GM21528 (cell line): ENCODE results near the gene KMT5B.

Source experiments
- ATAC-seq: cut with Tn5 transposase; IDR thresholded peaks from one replicate; pipeline ENCODE4 v1.9.1; 2021; ENCODE audit warnings: mild to moderate bottlenecking, moderate library complexity; ENCODE audit not compliant: unreplicated experiment, low FRiP score

The KMT5B gene

DNA sequence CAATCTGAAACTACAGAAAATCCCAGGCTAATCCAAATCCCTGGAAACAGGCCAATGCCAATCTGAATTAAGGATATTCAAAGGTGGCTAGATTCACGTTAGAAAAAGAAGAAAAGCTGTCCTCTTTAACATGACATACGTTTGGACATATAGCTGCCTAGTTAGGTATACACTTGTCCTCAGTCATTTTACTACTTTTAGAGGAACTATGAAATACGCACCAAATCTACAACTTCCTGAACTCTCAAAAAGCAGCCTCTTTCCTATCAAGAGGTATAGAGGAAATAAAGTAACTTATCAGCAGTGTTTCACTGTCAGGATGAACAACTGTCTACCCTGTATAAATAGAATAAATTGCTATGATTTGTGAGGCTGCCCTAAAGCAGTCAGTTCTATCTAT lies 24.0 kb downstream of the KMT5B start:
- ATAC-seq, result no peak

DNA sequence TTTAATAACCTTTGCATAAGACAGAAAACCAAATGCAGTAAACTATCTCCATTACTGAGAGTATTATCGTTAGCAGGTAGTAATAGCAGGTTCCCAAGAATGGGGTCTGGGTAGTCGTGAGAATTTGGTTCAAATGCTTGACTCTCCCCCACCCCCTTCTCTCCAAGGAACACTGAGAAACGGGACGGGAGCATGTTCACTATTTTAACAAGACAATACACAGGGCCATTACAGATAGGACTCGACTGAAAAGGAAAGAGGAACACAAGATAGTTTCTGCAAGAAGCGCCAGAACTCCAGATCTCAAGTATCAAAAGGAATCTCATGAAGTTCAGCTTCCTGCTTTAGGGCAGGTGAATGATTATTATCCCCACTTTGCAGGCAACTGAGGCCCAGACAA lies 27.0 kb downstream of the KMT5B start:
- ATAC-seq, result no peak

DNA sequence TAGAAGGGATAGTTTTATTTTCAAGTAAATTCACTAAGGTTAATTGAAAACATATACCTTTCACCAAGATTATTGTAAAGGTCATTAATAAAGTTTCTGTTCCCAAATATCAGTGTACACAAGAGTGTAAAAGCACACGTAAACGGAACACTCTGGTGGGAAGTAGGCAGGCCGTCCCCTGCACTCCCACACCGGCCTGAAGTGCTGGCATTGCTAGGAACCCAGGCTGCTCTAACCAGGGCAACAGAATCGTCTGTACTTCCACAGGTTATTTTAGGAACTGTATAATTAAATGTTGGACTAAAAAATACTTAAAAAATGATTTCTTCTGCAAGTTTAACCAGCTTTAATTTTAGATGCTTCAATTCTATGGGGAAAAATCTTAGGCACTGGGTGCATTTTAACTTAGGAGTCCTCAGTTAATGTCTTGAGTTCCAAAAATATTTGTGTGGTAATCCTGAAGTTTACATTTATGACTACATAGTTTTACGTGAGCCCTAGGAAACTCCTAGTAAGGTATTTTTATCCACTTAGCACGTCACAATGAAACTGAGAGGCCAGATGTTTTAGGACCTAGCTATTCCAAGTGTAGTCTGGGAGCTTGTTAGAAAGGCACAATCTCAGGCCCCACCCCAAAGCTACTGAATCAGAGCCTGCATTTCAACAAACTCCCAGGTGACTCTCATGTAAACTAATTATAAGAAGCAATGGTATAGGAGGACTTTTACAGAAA lies 31.2 kb downstream of the KMT5B start:
- no peak for ATAC-seq

DNA sequence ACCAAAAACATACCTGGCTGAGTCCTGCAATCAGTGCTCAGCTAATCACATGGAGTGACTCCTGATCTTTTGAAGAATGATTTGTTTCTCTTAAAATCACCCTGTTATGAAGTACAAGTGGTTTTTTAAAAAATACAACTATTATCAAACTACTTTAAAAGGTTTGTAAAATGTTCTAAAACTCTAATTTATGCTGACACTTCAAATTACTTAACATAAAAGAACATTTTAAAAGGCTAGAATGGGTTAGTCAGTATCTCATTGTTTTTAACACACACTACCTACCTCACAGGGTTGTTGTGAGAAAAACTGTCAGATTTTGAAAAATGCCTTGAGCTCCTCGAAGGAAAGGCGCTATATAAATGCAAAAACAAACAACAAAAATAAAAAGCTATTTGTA lies 33.2 kb downstream of the KMT5B start:
- no peak for ATAC-seq

DNA sequence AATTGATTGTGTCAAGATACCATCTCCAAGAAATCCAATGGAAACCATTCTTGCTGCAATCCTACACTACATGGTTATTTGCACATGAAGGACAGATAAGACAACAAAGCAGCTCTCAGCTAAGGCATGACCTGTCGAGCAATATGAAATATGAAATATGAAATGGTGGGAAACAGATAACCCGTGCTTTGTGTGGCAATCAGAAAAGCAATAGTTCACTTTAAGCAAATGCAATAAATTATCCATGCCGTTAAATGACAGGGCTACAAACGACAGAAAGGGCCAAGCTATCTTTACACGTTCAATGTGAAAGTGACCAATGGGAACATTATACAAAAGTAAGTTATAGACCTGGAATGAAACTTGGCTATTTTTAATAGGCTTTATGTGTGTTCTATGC lies 35.2 kb downstream of the KMT5B start:
- ATAC-seq, result no peak

DNA sequence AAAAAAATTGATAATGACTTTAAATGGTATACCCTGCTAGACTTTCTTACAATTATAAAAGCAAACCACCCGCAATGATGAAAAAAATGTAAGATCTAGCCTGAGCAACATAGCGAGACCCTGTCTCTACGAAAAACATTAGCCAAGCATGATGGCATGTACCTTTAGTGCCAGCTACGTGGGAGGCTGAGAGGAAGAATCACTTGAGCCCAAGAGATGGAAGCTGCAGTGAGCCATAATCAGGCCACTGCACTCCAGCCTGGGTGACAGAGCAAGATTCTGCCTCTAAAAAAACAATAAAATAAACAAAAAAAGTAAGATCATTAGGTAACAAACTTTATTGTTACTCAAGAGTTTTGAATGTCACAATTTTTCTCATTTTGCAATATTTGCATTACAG lies 39.2 kb downstream of the KMT5B start:
- no peak for ATAC-seq

DNA sequence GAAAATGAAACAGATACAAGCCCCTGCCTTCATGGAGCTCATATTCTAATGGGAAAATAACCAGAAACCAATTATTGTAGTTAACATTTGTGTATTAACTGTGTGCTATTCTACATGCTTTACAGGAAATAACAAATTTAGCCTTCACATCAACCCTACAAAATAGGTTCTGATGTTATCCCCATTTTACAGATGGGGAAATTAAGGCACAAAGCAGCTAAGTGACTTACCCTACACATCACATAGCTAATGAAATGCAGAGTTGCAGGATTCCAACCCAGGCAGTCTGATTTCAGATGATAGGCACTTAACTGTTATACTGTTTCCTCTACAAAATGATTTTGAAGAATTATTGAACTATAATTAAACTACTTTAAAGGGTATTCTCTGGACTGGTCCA lies 43.7 kb downstream of the KMT5B start:
- ATAC-seq, result no peak

DNA sequence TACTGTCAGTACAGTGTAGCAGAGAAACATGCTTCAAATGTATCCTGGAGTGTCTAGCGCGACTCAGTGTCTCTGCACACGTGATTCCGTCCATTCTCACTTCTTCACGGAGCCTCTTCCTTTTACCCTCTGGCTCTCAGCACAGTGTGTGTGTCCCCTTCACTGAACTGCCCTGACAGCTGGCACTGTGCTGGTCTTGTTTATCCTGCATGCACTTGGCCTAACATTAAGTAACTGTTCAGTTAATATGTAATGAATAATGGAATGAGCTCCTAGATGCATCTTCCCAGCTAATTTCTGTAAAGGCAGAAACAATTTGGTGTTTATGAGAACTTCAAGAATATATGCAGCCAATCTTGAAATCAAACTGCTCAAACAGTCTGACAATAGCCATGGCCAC lies 44.4 kb downstream of the KMT5B start:
- ATAC-seq, result no peak

DNA sequence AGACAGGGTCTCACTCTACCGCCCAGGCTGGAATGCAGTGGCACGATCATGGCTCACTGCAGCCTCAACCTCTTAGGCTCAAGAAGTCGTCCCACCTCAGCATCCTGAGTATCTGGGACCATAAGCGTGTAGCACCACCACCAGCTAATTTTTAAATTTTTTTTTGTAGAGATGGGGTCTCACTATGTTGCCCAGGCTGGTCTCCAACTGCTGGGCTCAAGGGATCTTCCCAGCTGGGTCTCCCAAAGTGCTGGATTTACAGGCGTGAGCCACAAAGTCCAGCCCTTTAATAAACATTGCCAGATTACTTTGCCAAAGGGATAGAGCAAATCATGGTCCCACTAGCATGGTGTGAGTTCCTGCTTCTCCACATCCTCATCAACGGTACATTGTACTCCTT lies 45.6 kb downstream of the KMT5B start:
- no peak for ATAC-seq

DNA sequence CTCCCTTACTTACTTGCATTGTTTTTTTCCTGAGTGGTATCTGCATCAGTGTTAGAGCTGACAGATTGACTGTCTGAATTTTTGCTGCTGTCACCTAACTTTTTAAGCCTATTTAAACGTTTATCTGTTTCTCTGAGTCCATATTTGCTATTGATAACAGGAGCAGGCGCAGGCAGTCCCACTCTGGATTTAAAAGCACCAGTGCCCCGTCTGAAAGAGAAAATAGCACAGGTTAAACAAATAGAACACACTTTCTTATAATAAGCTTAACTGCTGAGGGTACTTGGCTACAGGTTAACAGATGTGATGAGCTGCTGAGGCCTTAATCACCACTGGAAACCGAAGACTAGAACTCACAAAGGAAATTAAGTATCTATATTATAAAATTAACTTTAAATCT lies 46.1 kb downstream of the KMT5B start:
- ATAC-seq, result no peak

DNA sequence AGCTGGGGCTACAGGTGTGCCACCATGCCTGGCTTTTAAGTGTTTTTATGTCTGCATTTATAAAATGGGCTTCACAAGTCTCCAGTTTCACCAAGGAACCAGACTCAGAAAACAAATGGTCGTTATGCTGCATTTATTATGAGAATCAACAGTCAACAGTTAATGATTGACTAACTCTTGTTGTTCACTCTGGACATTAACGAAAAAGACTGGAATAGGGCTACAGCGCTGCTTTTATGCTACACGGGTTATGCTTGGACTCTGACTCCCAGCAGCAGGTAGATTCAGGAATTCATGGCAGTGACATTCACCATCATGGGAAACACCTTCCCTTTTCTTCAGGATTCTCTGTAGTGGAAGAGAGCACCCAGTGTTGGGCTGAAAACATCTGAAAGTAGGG lies 47.5 kb downstream of the KMT5B start:
- no peak for ATAC-seq

DNA sequence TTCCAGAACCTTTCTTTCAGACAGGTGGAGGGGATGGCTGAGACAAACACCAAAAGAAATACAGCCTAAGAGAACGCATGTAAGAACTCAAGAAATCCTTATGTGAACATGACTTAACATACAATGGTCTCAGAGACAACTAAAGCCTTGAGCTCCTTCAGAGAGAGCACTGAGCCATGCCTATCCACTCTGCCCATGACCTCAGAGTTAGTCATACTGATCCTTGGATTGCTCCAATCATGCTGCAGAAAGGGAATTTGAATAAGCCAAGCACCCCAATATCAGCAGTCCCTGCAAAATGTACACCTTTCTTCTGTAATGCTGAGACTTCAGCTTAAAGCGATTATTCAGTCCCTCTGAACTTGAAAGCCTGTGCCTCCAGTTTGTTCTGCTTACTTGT lies 48.7 kb downstream of the KMT5B start:
- ATAC-seq, result no peak

DNA sequence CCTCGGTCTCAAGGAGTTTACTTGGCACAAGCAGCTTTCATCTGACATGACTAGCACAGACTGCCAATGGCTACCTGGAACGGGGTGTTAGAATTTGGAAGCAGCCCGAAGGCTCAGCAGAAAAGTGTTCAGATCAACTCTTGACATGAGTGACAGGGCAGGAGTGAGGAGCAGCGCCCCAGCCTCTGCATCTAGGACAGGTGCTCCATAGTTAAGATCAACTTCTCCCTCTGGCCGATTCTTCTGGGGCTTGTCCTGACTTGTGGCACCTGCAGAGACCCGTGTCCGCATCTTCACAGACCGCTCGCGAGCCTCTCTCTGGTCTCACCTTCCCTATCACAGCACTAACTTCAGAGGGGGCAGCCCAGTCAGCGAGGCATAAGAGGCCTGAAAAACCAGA lies 49.4 kb downstream of the KMT5B start:
- ATAC-seq, result no peak

DNA sequence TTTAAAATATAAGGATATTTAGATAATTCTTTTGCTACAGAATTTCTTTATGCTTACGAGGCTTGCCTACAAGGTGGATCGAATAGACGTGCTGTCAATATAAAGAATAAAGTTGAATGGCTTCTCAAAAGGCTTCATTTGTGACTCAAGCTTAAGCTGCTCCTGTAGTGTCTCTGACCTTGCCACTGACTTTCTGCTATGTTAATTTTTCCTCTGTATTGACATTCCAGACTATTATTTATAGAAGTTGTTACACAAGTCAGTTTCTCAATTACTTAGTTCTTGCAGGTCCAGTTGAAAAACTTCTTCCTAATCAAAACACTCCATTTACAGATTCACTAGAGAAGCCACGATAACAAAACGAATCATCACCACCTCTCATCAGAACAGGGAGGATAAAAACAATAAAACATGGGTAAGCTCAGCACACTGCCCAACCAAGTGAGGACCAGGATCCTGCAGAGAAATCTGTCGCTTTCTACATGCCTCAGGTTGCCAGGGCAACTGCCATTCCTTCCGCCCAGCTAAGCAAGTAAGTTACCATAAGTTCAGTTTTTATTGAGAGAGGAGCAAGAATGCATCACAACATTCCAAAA lies 52.9 kb downstream of the KMT5B start:
- no peak for ATAC-seq

DNA sequence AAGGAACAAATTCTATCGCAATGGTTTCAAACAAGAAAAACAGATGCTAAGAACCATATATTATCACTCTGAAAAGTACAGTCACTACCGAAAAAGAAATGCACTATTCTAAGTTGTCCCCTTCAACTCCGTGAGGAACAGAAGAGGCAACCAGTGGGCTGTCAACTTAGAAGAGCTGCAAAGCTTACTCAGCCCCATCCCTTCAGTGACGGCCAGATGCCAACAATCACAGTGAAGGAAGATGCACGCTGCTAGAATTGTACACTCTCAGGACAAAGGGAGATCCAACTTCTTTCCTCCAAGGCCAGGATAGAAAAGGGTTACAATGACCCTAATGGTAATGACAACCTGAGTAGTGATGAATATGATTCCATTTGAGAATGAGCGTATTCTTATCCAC lies 53.4 kb downstream of the KMT5B start:
- ATAC-seq, result no peak

DNA sequence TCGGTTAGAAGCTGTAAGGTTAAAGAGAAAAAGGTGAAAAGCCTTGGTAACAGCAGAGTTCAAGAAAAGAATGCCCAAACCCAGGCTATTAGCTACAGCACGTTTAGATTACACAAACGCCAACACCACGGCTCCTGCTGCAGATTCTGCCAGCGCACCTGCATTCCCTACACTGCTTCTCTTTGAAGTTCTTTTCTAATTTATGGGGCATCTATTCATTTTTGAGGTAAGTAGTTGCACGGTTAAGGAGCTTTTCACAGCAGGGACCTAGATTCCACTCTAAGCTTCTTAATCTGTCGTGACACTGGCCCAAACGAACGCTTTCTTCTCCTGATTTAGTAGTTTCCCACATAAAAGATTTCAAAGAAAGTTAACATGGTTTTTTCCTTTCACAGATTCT lies 53.9 kb downstream of the KMT5B start:
- no peak for ATAC-seq

DNA sequence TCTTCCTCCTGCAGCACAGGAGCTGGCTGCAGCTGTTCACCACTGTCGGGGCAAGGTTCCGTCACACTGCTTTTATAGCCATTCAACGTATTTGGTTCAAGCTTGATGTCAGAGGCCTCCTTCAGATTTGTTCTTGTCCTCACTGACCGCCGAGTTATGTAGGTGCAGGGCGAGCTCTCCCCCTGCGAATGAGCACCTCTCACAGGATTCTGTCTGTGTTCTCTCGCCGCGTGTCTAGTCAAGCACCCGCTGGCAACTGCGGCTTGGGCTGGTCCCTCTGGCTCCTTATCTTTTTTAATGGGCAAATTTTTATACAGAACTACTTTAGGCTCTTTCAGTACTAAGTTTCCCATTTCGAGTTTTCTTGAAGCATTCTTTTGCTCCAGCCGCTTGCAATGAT lies 54.5 kb downstream of the KMT5B start:
- ATAC-seq, result no peak

DNA sequence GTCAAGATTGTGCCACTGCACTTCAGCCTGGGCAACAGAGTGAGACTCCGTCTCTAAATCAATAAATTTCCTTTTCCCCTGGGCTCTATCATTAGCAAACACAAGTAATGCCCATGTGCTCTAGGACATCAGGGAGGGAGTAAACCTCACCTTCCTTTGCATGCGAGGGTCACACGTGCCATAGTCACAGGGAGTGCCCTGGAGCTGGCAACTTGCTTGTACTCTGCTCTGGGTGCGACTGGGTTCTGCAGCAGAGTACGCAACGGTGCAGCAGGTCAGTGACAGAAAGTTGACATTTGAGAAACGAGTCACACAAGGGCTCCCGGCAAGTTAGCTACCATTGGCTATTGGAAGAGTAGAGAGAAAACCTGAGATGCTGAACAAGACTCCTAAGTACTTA lies 59.4 kb downstream of the KMT5B start:
- ATAC-seq, result no peak

DNA sequence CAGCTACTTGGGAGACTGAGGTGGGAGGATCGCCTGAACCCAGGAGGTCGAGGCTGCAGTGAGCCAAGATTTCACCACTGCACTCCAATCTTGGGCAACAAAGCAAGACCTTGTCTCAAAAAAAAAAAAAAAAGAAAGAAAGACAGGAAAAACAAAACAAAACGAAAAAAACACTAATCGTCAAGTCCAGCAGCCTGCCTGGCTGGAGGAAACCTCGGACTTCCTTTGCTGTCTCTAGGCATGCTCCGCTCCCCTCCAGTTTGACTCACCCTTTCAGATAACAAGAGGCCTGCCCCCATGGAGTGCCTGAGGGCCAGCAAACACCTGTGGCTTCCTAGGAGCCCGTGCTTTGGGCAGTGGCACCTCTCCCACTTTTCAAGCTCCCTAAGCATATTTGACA lies 63.1 kb downstream of the KMT5B start:
- no peak for ATAC-seq

DNA sequence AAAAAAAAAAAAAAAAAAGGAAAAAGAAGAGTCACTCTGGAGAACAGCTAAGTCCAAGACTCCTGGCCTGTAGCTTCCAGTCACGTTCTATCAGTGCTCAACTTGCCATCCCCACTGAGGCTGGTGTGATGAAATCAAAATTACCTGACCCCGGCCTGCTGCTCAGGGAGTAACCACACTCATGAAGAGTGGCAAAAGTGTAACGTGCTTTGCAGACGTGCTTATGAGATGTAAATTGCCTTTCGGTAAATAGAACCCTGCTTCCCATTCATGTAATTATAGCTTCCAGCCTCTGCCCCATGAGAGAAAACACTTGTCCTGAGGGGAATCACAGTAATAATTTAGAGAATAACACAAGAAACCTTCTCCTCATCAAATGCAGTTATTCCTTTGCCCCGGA lies 63.7 kb downstream of the KMT5B start:
- no peak for ATAC-seq

DNA sequence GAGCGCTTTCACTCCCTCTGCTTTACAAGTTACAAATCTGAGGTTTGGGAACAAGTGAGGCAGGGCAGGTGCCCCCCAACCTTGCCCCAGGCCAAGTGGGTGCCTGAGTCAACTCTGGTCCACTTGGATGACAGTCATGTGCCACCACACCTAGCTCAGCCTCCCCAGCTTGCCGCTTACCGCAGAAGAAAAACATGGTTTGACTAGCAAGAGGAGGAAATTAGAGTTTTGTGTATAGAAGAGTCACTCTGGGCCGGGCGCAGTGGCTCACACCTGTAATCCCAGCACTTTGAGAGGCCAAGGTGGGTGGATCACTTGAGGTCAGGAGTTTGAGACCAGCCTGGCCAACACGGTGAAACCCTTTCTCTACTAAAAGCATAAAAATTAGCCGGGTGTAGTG lies 64.2 kb downstream of the KMT5B start:
- ATAC-seq, result no peak

DNA sequence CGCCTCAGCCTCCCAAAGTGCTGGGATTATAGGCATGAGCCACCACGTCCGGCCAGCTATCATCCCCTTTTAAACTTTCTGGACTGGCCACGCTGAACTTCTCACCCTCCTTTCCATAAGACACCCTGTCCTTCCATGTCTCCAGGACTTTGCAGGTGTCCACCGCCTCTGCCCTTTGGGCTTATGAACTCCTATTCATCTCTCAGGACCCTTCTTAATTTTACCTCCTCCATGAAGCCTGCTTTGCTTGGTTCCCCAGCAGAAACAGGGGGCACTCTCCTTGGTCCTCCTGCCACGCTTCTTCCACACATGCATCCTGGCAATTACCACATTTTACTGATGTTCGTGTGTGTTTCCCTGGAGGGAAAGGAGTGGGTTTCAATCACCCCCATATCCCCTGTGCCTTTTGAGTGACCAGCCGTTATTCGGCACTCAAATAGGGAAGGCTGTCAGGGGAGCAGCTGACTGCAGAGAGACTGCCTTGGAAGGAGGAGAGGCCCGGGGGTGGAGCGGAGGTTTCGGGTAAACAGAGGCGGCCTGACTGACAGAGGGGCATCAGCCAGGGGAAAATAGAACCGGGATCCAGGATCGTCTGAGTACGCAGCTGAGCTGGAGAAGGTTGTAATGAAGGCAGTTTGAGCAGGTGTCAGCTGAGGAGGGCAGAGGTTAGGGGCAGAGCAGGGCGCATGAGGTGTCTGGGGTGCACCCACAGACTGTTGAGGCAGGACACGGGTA lies 64.9 kb downstream of the KMT5B start:
- ATAC-seq, result no peak
